Glutamatergic neuron (in vitro differentiated cells): ENCODE measurements around the gene TNIP3. TPM values are rescaled to one million over a fixed set of nuclear protein-coding genes. Genes with fewer than 3 reads are reported as not detected.

Experiments
- DNase-seq: peaks from one replicate; pipeline ENCODE4 v3.0.0; 2022
- H3K27ac Mint-ChIP-seq: one replicate; pipeline ENCODE4 v1.8.0; 2020; ENCODE audit warnings: mild to moderate bottlenecking, mixed read lengths, inconsistent platforms; ENCODE audit not compliant: unreplicated experiment
- H3K27me3 Mint-ChIP-seq: one replicate; pipeline ENCODE4 v1.8.0; 2020; ENCODE audit warnings: mild to moderate bottlenecking, moderate library complexity, mixed read lengths, inconsistent platforms; ENCODE audit not compliant: unreplicated experiment
- H3K36me3 Mint-ChIP-seq: one replicate; pipeline ENCODE4 v1.8.0; 2020; ENCODE audit warnings: mild to moderate bottlenecking, mixed read lengths, inconsistent platforms; ENCODE audit not compliant: unreplicated experiment
- H3K4me1 Mint-ChIP-seq: one replicate; pipeline ENCODE4 v1.8.0; 2020; ENCODE audit warnings: mild to moderate bottlenecking, low read depth, mixed read lengths, inconsistent platforms; ENCODE audit not compliant: unreplicated experiment
- H3K4me3 Mint-ChIP-seq: one replicate; pipeline ENCODE4 v1.8.0; 2020; ENCODE audit warnings: mild to moderate bottlenecking, mixed read lengths, inconsistent platforms; ENCODE audit not compliant: unreplicated experiment
- H3K9me3 Mint-ChIP-seq: one replicate; pipeline ENCODE4 v1.8.0; 2020; ENCODE audit warnings: mild to moderate bottlenecking, moderate library complexity, mixed read lengths, inconsistent platforms; ENCODE audit not compliant: unreplicated experiment
- total RNA-seq: library from RNA; stranded (reverse); fragmentation: NEBNext Ultra II Directional; extraction: Animal tissue kit (Norgen Biotek cat#: 25700); gene quantifications from one replicate; pipeline ENCODE4 v1.2.1, GENCODE V29; 2021; ENCODE audit not compliant: unreplicated experiment
- TF ChIP-seq, protein P1 (sequence below): fragments of 200-600 bp; sonication (generic); IDR thresholded peaks from one replicate; pipeline ENCODE4 v1.5.0; 2021; ENCODE audit not compliant: partially characterized antibody, unreplicated experiment

The TNIP3 gene
- total RNA-seq, 1 donor from 2014 or later = not detected

DNA sequence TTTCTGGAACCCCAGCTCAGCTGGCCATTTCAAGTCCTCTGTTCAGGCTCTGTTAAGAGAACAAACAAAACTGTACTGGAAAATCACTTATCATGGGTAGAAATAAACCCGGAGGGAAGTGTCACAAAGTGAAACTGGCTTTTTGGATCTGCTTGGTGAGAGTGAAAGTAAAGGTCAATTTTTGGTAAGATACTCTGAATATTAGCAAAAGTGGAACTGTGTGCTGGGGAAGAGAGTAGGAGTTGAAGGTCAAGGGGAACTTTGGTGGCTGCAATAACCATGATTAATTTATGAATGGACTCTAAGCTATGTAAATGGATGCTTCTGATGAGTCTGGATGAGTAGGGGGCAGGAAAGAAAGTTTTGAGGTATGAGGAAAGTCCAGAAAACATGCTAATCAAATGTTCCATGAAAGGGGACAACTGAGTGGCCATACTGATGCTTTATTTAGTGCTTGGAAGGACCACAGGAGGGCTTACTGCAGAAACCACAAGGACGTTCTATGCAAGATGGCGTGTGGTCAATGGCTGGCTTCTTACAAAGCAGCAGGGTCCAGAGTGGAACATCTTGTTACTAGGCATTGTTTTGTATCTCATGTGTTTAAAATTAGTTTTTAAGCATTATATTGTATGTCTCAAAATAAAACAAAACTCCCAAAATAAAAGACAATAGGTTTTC, 36.8 kb upstream of the TNIP3 start:
- H3K4me3 Mint-ChIP-seq = no peak overlapping the region
- TF ChIP-seq, protein P1, sequence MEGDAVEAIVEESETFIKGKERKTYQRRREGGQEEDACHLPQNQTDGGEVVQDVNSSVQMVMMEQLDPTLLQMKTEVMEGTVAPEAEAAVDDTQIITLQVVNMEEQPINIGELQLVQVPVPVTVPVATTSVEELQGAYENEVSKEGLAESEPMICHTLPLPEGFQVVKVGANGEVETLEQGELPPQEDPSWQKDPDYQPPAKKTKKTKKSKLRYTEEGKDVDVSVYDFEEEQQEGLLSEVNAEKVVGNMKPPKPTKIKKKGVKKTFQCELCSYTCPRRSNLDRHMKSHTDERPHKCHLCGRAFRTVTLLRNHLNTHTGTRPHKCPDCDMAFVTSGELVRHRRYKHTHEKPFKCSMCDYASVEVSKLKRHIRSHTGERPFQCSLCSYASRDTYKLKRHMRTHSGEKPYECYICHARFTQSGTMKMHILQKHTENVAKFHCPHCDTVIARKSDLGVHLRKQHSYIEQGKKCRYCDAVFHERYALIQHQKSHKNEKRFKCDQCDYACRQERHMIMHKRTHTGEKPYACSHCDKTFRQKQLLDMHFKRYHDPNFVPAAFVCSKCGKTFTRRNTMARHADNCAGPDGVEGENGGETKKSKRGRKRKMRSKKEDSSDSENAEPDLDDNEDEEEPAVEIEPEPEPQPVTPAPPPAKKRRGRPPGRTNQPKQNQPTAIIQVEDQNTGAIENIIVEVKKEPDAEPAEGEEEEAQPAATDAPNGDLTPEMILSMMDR = no peak
- H3K27ac Mint-ChIP-seq = no peak overlapping the region
- DNase-seq = no peak
- no peaks in the 10 kb centered on the region for H3K36me3 Mint-ChIP-seq
- H3K4me1 Mint-ChIP-seq = no peaks in the 10 kb centered on the region
- no peaks in the 10 kb centered on the region for H3K9me3 Mint-ChIP-seq
- H3K27me3 Mint-ChIP-seq = no peaks in the 10 kb centered on the region

DNA sequence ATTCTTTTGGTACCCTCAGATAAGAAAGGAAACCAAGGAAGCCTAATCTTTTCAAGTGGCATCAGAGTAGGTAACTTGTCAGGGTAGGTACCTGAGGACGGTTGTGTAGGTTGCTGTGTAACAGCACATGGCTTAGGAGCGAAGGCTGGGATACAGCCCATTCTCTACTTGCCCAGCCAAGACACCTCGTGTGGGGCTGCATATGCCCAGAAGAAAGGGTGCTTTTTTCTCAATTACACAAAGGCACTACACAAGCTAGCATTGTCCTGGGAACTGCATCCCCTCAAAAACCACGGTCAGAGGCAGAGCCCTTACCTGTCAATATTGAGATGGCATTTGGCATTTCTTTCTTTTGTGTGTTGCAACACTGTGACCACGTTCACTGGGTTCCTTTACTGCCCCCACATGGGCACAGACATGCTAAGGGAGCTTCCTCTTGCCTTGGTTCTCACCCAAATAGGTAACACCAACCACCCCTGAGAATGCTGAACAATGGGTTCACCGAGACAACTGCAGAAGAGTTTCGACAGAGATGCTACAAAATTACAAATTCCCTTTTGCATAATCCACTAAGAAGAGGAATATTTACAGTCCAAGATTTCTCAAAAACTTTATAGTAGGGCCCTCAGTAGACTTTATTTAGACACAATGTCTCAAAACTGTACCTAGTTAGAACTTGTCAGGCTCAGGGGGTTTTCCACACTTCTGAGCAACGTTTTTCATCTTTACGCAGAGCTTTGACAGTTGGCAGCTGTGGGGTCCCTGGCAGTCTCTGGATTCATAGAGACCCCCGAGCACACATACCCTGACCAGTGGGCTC, 35.8 kb upstream of the TNIP3 start:
- TF ChIP-seq, protein P1 = no peak
- Mint-ChIP-seq H3K9me3 (no peaks in the 10 kb centered on the region), H3K27ac (no peak overlapping the region), H3K27me3 (no peaks in the 10 kb centered on the region), H3K4me1 (no peaks in the 10 kb centered on the region), H3K36me3 (no peaks in the 10 kb centered on the region), H3K4me3 (no peak overlapping the region)
- no peak for DNase-seq

DNA sequence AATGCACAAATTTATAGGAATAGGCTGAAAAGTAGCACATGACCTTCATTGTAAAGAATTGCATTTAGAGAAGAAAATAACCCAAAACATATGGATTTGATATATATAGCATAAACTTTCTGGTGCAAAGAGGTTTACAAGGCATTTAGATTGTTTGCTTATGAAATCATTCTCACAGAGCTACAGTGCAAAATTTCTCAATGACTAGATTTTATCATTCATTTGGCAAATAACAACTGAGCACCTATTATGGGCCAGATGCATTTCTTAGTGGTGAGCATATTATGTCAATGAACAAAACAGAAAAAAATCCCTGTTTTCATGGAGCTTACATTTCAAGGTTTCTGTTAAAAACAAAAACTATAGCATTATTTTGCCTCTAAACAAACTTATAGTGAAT, 34.1 kb upstream of the TNIP3 start:
- Mint-ChIP-seq H3K36me3 (no peaks in the 10 kb centered on the region), H3K27ac (no peak overlapping the region), H3K4me1 (no peaks in the 10 kb centered on the region), H3K9me3 (no peaks in the 10 kb centered on the region), H3K4me3 (no peak overlapping the region), H3K27me3 (no peaks in the 10 kb centered on the region)
- TF ChIP-seq, protein P1 = no peak
- no peak for DNase-seq

DNA sequence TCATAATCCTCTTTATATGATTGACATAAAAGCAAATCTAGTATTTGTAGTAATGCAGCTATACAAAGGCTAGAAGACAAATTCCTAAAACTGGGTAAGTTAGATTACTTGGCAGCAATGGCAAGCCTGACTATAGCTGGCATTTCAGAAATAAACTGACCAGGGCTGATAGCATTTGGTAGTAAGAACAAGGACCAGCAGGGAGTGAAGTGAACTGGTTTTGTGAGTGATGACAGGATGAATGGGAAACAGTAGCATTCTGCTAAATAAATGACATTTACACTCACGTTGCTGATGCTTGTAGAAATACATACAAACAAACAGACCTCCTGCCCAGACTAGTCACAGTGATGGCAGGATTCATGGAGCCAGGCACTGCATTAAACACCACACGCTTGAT, 31.5 kb upstream of the TNIP3 start:
- no peaks in the 10 kb centered on the region for H3K4me1 Mint-ChIP-seq
- H3K4me3 Mint-ChIP-seq = no peak overlapping the region
- no peaks in the 10 kb centered on the region for H3K36me3 Mint-ChIP-seq
- H3K9me3 Mint-ChIP-seq = no peaks in the 10 kb centered on the region
- no peaks in the 10 kb centered on the region for H3K27me3 Mint-ChIP-seq
- H3K27ac Mint-ChIP-seq = no peak overlapping the region
- no peak for DNase-seq
- TF ChIP-seq, protein P1 = no peak

DNA sequence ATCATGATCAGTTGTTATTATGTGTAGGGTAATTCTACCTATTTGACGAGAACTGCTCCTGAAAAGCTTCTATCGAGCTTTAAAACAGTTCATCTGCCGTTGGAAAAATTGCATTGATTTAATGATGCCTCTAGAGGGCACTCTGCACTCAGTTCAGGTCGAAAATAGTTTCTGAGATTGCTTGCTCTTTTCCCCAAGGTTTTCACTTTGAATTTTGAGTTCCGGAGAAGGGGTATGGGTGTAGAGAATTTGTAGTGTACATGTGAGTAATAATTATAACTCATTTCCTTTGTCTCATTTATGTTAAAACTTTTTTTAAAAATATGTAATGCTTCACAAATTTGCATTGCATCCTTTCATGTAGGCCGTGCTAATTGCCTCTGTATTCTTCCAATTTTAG, 28.4 kb upstream of the TNIP3 start:
- Mint-ChIP-seq H3K4me1 (no peaks in the 10 kb centered on the region), H3K36me3 (no peaks in the 10 kb centered on the region), H3K27me3 (no peaks in the 10 kb centered on the region), H3K9me3 (no peaks in the 10 kb centered on the region), H3K27ac (no peak overlapping the region), H3K4me3 (no peak overlapping the region)
- TF ChIP-seq, protein P1 = peak; percentile 71
- DNase-seq = no peak
